HG02938 (cell line): ENCODE data around the gene GABRG3.

Source experiments
- ATAC-seq: cut with Tn5 transposase; IDR thresholded peaks from one replicate; pipeline ENCODE4 v1.9.1; 2021; ENCODE audit warnings: mild to moderate bottlenecking, moderate library complexity; ENCODE audit not compliant: unreplicated experiment

The GABRG3 gene

DNA sequence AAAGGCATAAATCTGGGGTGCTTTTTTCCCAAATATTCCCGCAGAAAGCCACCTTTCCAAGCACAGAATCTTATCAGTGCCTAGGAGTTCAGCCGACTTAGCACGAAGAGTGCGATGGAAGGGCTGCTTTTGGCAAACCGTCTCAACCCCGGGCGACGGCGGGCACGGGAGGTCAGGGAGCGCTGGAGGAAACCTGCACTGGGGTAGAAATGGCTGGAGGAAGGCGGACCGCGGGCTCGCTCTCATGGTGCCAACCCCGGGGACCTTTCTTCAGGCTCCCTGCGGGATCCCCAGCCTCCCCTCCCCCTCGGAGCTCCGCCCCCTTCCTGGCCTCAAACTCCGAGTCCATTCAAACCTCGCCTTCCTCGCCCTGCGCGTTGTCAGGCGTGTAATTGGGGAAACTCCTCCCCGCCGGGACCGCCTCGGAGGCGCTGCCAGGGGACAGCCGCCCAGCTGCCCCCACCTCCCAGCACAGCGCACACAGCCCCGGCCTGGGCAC is at the start of gene GABRG3:
Gene GABRG3 (plus strand): TSS at position 470 of the 499 bp plus-strand sequence.
- no peak for ATAC-seq

DNA sequence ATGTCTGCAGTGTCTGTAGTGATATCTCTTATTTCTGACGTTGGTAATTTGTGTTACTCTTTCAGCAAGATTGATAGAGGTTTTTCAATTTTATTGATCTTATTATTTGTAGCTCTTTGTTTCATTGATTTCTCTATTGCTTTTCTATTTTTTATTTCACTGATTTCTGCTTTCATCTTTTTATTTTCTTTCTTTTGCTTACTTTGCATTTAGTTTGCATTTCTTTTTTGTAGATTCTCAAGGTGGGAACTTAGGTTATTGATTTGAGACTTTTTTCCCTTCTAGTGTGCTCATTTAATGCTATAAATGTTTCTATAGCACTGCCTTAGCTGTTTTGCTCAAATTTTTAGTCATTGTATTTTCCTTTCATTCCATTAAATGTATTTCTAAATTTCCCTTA is 49.5 kb upstream of the GABRG3 start:
- ATAC-seq: no peak

DNA sequence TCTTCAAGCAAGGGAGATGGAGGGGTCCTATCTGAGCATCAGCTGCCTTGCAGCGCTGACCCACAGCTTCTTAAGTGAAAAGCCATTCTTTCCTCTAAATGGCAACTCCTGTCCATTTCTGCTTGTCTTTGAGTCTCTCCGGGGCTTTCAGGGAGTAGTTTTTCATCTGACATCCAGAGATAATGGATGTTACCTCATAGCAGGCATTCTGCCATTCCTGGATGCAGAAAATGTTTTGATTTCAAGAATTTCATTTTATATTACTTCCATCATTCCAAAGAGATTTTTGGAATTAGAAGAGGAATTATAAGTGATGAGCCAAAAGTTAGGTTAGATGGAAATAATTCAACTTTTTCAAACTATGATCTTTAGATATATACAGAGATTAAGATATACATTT is 44.9 kb upstream of the GABRG3 start:
- ATAC-seq: no peak

DNA sequence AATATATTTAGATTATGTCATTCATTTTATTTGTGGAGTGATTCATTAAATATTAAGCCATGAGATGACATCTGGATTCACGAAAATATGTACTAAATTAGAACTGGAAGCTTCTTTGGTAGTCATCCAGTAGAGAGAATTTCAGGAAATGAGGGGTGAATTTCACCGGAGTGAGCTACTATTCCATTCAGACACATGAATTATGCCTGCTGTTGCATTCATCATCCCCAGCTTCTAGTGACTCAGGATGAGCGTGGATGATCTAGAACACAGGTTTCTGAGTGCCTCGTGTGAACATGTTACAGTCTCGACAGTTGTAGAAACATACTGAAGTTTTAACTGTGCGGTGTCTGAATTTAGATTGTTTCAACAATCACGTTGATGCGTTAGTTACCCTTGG is 42.9 kb upstream of the GABRG3 start:
- no peak for ATAC-seq

DNA sequence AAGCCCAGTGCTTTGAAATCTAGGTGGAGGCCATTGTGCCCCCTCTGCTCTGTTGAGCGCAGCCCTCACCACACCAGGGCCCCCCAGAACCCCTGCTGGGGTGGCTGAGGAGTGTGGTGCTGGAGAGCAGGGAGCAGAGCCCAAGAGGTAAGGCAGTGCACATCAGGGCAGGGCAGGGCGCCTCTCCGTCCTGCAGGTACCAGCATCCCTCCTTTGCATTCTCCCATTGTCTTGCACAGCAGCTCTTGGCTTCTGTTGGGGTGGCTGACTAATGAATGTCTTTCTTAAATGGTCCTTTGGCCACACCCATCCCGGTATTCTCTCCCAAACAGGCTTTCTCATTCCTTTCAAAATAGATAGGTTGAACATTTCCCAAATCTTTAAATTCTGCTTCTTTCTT is 41.4 kb upstream of the GABRG3 start:
- no peak for ATAC-seq

DNA sequence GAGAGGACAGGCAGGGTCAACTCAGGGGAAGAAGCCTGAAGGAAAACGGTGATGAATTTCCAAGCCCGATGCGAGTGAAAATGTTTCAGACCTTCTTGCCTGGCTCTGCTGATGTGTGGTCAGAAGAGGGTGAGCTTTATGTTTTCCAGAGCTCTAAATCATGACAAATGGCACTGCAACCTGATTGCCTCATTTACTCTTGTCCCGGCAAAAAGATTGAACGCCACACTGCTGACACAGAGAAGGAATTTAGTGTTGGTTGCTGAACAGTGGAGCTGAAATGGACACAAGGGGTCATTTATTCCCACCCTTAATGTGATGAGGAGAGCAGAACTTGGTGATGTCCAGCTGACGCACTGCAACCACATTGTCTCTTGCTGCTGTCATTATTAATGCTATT is 36.1 kb upstream of the GABRG3 start:
- no peak for ATAC-seq

DNA sequence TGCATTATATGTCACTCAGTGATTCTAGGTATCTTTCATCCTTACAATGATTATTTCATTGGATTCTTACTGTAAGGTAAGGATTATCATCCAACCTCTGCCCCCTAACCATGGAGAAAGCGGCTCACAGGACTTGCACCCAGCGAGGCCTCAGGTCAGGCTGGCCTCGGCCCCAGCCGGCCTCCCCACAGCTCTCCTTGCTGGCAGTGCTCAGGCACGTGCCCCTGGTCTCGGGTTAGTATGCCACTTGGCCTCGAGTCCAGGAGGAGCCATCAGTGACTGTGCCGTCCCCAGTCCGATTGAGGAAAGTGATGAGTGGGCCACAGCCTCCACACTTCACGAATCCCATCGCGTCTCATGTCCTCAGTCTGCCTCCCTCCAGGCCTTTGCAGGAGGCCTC is 35.7 kb upstream of the GABRG3 start:
- ATAC-seq: no peak

DNA sequence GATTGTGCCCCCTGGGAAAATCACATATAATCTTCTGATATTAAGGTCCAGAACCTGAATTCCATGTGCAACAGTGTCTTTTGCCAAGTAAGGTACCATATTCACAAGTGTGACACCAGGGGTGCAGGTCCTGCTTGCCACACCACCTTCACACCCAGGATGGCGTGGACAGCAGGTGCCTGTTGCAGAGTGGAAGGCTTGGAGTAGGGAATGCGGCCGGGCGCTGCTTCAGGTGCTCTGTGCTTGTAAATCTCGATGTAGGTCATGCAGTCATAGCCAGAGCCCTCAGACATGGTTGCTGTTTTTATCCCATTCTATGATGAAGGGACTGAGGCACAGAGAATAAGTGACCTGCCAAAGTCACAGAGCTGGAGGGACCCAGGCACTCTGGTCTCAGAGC is 34.5 kb upstream of the GABRG3 start:
- ATAC-seq: no peak

DNA sequence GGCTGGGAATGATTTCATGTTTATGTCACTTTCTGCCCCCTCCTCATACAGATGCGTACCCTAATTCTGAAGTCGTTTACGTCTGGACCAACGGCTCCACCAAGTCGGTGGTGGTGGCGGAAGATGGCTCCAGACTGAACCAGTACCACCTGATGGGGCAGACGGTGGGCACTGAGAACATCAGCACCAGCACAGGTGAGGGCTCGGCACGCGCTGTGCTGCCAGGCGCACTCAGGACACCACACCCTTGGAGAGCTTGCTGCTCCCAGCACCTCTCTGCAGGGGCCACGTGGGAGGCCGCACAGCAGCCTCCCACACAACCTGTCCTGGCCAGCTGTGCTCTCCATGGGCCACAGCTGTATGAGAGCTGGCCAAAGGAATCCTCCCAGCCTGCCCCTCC is 33.8 kb upstream of the GABRG3 start:
- ATAC-seq: no peak

DNA sequence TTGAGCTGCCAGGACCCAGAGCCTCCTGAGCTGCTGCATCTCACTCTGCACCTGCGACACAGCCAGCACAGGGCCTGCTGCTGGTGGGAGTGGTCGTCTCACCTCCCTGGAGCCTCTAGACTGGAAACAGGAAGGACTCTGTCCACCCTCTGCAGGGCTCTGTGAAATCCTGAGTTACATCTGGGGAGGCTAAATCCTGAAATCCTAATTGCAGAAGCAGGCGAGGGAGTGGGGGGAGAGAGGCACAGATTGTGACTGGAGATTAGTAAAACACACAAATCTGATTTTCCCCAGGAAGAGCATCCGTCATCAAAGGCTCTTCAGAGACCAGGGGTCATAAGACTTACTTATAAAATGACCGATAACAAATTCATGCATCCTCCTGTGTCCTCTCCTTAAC is 31.6 kb upstream of the GABRG3 start:
- no peak for ATAC-seq

DNA sequence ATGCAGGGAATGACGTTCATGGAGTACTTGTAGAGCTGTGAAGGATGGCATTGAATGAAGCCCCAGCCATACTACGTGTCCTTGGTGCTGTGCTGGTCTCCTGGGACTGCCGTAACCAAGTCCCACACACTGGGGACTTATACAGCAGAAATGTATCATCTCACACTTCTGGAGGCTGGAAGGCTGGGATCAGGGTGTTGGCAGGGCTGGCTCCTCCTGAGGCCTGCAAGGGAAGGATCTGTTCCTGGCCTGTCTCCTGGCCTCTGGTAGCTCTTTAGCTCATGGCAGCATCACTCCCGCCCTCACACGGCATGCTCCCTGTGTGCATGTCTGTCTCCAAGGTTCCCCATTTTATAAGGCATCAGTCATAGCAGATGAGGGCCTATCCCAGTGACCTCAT is 29.5 kb upstream of the GABRG3 start:
- ATAC-seq: no peak

DNA sequence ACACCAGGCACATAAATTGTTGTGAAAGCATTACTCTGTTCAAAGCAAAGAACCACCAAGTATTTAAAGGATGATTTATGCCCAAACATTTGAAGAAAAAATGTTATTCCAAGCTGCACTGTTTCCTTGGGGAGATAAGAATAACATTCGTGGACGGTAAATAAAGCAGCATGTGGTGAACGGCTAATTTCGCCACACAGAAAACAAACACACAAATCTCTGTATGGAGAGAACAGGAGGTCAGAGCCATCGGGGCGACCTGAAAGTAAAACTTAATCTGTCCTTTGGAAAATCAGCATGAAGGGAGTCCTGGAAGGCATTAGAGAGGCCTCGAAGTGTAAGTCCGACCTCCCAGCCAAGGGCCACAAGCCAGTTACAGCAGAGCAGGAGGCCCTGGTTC is 27.1 kb upstream of the GABRG3 start:
- no peak for ATAC-seq

DNA sequence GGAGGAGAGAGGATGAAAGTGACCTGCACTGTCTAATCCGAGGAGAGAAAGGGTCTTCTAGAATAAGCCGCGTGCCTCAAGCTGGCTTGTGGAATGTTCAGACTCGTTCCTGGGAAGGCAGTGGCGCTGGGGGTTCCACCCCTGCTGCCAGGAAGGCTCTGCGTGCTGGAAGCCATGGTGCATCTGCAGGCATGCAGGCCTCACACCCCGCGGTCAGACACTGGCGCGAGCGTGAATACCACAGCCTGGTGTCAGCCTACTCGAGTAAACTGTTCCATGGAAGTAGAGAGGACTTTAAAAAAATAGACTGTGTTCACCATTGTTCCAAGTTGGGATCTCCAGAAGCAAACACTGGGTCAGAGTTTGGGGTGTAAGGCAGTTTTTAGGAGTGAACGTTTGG is 25.9 kb upstream of the GABRG3 start:
- no peak for ATAC-seq

DNA sequence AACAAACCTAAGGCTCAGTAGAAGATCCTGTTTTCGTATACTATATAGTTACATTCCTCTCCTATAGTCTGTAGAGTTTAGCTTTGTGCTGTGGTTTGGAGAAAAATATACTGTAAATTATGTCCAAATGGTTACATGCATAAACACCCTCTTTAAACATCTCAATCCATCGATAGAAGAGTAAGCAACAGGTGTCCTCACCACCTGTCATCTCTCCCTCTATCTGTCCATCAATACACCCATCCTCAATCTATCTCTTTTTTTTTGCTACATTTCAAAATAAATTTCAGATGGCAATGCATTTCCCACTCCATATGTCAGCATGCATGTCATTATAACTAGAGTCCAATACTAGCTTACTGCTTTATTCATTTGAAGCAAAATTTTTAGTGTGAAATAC is 21.0 kb upstream of the GABRG3 start:
- no peak for ATAC-seq

DNA sequence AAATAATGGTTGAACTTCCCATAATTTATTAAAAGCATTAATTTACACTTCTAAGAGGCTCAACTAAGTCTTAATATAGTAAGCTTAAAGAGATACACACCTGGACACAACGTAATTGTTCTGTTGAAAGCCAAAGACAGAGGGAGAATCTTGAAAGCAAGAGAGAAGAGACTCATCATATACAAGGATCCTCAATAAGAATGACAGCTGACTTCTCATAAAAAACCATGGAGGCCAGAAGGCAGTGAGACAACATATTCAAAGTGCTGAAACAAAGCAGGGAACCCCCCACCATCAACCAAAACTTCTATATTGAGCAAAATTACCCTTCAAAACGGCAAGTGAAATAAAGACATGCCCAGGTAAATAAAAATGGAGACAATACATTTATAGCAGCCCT is 16.6 kb upstream of the GABRG3 start:
- ATAC-seq: no peak

DNA sequence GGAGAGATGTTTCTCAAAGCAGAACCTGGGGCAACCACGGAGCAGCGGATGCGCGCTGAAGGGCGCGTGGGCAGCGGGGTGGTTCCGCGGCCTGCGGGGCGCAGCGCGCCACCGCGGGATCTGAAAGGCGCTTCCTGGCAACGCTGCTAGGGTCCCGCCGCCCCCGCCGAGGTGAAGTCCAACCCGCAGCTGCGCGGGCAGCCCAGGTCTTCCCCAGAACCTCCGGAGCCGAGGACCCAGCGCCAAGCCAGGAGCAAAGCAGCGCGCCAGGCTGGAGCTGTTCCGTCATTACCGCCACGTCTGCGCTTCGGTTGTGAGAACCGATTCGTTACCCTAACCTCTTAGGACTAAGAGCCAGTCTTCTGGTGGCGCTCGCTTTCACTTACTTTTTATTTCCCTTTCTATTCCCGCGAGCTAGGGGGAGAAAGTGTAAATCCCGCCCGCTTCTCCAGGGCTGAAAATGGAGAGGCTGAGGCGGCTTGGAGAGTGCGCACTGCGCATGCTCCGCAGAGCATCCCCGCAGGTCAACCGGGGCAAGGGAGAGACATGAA is 3.2 kb upstream of the GABRG3 start:
- no peak for ATAC-seq

DNA sequence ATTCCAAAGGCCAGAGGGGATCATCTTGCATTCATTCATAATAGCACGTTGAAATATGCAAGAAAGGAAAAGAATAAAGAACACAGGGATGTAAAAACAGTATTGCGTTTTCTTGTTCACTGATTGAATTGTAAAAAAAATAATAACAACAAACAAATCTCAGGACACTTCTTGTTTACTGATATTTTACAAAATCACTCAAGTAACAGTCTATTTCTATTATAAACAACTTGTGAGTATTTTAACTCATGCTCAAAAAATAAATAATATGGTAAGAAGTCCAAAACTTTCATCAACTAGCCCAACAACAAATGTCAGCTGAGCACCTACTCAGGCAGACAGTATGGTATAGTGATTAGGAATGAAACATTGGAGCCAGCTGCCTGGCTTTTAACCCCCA is 2.2 kb upstream of the GABRG3 start:
- no peak for ATAC-seq

DNA sequence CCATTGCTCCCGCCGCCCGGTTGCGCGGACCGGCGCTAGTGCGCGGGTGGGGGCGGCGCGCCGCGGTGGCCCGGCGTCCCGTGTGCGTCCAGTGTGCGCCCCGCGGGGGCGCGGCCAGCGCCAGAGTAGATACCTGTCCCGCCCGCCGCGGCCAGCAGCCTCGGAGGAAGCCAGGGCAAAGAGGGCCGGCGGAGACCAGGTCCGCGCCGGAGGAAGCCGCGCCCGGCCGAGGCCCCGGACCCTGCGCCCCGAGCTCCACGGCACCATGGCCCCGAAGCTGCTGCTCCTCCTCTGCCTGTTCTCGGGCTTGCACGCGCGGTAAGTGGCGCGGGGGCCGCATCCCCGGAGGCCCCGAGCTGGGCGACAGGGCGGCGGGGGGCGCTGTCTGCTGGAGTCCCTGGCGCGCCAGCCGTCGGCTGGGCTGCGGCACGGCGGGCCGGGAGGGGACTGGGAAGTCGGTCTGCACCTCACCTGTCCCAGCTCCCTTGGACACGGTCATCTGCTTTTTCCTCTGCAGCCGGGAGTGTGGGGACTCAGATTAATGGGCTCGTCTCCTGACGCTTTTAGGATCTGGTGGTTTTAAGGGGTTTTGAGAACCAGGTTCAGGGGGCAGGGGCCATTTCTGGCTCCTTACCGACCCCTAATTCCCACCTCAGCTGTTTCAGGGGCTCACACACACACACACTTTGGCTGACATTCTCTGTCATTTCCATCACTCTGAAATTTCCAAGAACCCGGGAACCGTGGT is 464 bp downstream of the GABRG3 start:
- ATAC-seq: no peak

DNA sequence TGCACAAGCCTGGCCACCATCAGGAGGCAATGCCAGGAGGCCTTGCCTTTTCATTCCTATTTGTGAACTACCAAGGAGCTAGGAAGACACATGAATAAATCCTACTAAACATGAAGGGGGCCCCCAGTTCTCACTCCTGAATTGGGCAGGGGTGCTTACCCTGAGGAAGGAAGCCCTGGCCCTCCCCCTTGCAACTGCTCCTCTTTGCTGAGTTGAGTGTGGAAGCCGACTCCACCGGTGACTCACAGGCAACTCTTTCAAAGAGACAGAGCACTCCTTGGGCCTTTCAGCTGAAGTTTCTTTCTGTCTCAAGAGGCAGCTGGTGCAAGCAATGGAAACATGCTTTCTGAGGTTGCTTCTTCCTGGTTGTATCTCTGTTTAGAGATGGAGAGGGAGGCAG is 1.7 kb downstream of the GABRG3 start:
- no peak for ATAC-seq

DNA sequence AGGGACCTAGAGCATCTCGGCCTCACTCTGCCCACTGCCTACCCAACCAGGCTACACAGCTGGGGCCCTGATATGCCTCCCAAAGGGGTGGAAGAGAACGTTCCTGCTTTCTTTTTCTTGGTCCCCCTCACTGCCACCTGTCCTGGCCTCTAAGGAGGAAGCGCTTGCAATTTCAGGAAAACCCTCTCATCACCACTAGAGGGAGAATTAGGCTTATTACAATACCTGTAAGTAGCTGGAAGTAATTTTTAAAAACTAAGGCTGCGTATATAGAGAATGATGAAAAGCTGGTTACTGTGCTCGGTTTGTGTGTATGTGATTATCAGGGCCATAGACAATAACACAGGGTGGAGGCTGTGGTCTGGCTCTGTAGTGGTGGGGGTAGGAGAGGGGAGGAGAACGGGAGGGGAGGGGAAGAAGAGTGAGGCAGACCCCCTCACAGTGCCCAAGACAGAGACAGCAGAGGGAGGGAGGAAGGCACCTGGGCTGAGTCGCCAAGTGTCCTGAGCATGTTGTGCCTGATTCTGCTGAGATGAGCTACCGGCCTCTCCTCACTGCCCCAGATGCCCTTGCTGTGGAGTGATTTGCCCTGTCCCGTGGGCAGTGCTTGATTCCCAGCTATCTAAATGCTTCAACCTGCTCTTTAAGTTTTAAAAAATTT is 3.3 kb downstream of the GABRG3 start:
- no peak for ATAC-seq

DNA sequence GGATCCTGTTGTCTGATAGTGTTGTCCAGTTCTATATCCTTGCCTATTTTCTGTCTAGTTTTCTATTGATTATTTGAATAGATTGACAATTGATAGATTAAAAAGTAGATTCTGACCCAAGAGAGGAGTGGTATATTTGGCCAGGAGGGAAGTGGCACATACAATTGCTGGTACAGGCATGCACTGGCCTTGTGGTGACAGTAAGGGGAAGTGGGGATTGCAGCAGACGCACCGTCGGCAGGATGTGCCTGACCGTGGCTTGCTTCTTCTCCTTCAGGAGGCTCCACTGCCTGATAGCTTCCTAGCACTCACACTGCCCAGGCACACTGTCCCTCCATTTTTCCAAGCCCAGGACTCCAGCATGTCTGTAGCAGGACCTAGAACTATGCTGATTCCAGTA is 10.5 kb downstream of the GABRG3 start:
- no peak for ATAC-seq

DNA sequence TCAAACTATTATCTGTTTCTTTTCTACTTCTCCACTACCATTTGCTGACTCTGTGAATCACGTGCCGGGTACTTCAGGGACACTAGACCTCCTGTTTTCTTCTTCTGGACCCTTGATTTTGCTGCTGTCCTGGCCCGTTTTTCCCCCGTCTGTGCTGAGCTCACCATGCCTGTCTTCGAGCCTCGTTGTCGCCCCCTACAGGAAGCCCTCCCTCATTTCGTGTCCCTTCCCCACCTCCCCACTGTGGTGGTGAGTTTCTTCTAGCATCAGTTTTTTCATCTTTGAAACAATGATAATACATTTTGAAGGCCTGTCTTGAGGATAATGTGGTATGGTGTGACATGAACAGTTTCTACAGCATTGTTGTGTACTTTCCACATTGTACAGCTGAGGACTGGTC is 12.8 kb downstream of the GABRG3 start:
- no peak for ATAC-seq
